Frontal cortex (tissue), 4 donors: ENCODE data around the gene RUNX3. TPM values are rescaled to one million over a fixed set of nuclear protein-coding genes. Genes with fewer than 3 reads are reported as not detected.
"Not testable (repeated sequence)": the region's sequence is repeated elsewhere in the genome, so short reads cannot be mapped to it uniquely, and the experiment has no call there.

Source experiments
- DNase-seq, 2 donors: peaks; one replicate each; pipeline ENCODE4 v3.0.0; 2012; ENCODE audit warnings: low spot score in 2 of 2
- FAIRE-seq: peaks from 2 replicates; lab custom pipeline; 2012; peaks lifted over from hg19 to GRCh38; lab: Jason Lieb, UNC
- total RNA-seq: library from RNA; depleted of rRNA; stranded (reverse); fragments of >200 nt; gene quantifications from one replicate; pipeline ENCODE4 v1.2.3, GENCODE V29; 2014
- donor health status: control.
- donor health status: control.
- donor health status: control.

RUNX3 gene
- total RNA-seq, 1 donor from 2014 or later = not detected

DNA sequence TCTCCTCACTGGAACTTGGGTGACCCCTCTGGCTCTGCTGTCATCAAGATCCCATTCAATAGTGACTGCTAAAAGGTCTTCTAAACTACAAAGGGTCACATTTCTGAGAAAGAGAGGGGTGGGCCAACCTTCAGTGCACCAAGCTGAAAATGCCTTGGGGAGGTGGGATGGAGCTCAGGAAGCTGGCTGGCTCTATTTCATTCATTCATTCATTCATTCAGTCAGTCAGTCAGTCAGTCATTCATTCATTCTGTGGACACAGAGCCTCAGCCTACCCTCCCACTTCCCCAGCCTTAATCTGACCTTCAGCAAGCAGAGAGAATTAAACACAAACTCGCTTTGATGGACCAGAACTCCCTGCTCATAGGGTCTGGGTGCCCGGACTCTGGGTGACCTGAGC is 11.7 kb downstream of the RUNX3 start:
- FAIRE-seq = no peak

DNA sequence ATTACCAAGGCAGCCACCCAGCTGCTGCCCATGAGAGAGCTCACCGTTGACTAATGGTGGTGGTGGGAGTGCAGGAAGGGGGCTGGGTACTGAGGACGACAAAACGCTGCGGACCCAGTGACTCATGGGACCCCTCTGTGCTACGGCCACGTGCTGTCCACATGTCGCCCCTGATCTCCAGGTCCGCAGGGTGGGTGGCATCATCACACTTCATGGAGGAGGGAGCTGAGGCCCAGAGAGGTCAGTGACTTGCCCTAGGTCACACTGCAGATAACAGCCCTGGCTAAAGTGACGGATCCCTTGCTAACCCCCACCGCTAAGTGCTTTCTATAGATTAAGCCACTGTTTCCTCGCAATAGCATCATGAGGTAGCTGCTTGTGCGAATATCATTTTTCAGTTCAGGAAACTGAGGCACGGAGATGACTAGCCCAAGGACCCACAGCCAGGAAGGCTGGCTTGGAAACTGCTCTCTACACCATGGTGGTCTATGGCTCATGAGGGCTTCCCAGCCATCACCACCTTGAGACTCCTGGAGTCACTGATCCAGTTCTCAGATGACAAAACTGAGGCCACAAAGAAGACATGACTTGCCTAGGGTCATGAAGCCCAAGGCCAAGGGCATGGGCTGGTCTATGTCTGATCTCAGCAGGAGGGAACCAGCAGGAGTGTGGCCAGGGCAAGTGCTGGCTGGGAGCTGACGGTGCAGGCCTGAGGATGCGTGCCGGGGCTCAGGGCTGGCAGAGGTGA is 12.6 kb downstream of the RUNX3 start:
- DNase-seq = no peak
- FAIRE-seq = no peak

More for the DNA sequence above, 11.7 kb downstream of the RUNX3 start:
- no peak for DNase-seq

DNA sequence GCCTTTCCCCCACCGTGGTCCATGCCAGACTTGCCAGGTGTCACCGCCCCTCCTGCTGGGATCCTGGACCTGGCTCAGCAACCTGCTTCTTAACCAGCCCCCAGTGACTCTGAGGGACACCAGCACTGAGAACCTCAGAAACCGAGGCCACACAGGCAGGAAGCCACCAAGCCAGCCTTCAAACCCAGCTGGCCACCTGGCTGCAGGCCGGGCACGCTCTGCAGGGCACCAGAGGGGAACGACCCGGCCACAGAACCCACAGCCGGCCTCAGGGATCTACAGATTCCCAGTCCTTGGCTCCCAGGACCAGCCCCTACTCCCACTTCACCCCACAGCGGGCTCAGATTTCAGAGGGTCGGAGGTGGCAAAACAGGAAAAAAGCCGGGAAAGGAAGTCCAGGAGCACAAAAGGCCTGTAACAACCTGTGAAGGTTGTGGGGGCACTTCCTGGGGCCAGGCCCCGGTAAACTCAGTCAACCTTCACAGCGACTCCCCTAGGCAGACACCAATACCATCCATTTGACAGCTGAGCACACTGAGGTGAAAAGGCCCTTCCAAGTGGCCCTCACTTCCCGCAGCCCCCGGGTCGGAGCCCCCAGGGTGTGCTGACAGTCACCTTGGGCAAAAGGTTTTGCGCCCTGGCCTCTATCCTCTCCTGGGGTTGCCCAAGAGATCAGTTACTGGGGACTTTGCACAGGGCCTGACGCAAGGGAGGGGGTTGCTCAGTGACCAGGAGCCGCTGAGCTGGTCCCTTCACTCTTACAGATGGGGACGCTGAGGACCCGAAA is 14.1 kb downstream of the RUNX3 start:
- DNase-seq = no peak

DNA sequence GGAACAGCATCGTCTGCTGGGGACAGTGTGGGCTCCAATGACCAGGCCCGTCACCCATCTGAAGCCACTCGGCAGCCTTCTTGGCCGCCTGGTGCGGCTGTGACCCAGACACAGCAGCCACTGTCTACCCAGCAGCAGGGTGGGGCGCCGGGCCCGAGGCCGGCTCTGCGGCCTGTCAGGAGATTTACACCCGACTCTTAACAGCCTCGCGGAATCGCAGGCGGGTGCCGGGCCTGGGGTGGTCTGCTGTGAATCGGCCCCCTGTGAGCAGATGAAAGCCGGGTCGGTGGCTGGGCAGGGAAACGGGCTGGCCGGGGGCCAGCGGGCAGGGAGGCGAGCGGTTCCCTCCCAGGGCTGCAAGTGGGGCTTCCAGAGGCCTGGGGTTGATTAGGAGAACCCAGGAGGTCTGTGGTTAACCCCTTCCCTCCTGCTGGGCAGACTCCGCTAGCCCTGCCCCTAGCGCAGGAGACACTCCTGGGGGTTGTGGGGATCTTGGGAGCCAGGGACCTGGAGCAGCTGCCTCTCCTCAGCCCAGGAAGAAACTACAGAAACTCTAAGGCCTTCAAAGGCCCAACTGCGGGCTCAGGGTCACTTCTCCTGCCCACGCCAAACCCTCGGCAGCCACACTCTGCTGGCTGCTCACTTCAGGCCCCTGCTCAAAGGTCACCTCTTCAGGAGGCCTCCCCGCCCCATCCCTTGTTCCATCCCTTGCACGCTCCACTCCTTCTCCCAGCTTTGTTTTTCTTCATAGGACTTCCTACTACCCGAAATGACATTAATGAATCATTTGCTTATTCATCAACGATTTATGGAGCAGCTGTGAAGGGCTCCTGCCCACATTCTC is 15.6 kb downstream of the RUNX3 start:
- DNase-seq (peak in 1 of 2 donors; percentile 57), FAIRE-seq (no peak)

More for the DNA sequence above, 14.1 kb downstream of the RUNX3 start:
- FAIRE-seq = no peak

DNA sequence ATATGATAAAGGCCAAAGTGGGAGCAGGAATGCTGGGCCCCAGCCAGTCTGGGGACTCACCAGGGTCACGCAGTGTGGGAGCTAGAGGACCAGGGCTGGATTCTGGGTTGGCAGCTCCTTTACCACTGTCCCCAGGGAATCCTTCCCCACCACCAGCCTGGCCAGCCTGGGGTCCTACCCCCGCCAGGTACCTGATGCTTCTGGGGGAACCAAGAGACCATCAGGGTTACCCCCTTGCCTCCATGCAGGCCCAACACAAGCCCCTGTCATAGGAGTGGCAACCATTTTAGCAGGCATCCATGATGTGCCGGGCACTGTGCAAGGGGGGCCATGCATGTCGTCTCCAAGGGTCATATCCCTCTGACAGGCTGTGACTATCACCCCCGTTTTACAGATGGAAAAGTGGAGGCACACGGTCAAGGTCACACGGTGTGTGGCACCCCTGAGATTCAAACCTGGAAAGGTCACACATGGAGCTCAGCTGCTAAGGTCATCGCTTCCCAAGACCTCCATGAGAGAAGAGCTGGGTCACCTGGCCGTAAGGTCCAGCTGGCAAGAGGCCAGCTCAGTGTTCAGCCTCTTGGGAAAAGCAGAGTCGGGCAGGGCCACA is 16.4 kb downstream of the RUNX3 start:
- no peak for FAIRE-seq
- no peak for DNase-seq

DNA sequence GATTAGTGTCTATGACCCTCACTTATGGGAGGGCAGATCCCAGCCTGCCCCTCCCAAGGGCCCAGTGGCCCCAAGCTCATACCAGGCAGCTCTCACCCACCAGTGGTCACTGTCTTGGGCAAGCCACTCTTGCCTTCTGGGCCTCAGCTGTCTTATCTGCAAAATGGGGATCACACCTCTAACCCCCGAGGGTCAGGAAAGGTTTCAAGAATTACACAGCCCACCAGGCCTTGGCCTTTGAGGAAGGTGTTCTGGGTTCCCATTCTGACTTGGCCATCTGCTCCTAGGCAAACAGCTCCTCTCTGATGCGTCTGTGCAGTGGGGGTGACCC is 16.8 kb downstream of the RUNX3 start:
- no peak for DNase-seq
- no peak for FAIRE-seq

DNA sequence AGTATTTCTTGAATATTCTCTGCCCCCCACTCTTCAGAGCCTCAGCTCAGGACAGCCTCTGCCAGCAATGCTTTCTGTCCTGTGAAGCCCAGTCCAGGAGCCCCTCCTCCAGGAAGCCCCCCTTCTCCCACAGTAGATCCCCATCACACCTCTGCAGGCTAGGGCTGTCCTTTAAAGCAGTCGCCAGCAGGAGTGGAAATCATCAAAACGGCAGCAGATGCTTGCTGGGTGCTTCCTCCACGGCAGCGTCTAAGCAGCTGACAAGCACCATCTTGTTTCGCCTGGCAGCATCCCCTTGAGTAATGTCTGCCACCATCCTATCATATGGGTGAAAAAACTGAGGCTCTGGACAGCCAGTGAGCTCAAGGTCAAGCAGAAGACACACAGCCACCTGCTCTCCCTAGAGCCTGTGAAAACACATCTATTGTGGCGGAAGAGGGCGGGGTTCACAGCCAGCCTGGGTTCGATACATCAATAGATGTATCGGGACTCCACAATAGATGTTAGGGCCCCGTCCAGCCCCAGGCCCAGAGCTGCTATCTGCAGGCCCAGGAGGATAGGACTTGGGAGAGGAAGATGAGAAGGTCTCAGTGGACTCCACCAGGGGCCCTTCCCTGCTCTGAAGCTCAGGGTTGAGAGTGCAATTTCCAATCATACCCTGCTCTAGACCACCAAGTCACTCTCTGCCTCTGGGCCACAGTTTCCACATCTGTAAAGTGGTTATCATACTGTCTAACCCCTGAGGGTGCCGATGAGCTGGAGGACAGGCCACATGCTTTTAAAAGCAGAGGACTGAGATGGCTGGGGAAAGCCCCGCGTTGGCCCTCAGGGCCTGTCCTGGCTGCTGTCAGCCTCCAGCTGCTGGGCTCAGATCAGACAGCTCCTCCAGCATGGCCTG is 17.5 kb downstream of the RUNX3 start:
- FAIRE-seq = no peak
- no peak for DNase-seq

DNA sequence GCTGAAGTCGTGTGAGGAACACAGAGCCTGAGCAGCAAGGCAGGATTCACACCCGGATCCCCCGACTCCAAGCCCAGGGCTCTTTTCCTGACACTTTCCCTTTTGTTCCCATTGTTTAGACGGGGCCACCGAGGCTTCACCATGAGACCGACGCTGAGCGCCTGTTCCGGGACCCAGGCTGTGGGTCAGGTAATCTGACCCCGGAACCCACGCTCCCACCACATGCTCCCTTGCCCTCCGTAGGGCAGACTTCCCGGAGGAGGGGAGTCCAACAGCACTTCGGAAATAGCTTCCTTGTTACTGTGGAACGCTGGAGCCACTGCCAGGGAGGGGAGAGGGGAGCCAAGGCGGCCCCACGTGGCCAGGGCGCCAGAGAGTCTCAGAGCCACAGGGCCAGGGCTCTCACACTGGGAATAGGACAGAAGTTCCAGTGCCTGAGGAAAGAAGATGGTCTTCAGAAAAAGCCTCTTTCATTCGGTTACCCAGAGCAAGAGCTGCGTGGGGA is 18.4 kb downstream of the RUNX3 start:
- FAIRE-seq = no peak
- DNase-seq = no peak

DNA sequence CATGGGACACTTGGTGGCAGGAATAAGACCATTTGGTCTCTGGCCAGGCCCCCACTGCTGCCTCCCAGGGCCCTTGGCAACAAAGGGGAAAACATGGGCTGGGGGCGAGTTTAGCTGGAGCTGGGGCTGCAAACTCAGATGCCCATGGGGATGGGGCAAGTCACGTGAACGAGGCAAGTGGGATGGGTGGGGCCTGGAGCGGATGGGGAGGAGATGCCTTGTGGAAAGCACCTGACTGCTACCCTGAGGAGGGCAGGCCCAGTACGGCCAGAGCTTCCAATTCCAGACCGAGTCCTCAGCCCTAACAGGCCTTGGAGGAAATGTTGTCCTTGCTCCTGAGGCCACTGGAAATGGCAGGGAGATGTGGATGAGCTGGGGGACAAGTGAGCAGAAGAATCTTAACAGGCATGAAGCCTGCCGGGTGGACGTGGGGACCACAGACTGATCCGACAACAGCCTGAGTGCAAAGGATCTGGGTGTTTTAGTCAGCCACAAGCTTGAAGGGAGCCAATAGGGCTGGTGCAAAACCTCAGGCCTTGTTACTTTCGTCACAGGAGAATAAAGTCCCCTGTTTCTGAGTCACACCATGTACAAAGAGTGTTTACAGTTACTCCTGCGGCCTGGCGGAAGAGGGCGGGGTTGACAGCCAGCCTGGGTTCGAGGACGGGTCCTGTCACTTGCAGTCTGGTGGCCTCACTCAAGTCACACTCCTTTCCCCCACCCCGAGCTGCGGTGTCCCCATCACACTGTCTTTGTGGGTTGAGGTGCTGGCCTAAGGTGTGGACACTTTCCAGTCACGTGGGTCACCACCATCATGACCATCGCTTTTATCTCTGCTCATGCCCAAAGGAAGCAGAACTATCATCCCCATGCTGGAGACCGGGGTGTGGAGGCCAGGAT is 19.1 kb downstream of the RUNX3 start:
- FAIRE-seq (no peak), DNase-seq (no peak)

DNA sequence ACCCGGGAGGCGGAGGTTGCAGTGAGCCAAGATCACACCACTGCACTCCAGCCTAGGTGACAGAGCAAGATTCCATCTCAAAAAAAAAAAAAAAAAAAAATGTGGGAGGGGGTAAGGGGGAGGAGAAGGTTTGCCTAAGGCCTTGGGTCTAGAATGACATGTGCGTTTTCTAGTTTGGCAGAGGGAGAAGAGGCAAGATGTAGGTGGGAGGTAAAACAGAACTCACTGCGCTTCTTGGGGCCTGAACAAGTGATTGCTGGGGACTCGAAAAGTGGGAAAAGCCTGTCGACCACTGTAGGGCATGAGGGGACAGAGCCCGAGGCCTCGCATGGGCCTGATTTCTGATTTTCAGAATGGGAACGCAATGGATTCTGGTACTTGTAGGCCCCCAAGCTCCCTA is 19.9 kb downstream of the RUNX3 start:
- FAIRE-seq = no peak

DNA sequence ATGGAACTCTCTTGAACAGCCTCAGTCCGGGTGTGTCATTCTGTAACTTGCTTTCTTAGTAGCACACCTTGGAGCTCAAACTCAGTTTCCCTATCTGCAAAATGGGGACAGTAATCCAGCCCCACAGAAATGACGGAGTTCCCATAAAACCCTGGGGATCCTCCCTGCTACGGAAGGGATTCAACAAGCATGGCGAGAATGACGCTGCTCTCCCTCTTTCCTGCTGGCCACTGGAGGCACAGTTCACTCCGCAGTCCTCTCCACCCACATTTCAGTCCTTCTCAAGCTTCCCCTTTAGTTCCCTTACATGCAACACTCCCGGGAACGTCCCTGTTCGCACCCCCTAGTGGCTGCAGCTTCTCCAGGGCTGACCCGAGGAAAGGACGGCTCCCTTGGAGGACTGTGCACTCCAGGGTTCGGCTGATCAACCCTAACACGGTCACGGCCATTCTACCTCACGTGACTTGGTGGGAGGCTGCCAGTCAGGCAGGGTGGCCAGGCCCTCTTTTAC is 20.6 kb downstream of the RUNX3 start:
- FAIRE-seq = no peak
- DNase-seq = no peak

More for the DNA sequence above, 19.9 kb downstream of the RUNX3 start:
- no peak for DNase-seq

DNA sequence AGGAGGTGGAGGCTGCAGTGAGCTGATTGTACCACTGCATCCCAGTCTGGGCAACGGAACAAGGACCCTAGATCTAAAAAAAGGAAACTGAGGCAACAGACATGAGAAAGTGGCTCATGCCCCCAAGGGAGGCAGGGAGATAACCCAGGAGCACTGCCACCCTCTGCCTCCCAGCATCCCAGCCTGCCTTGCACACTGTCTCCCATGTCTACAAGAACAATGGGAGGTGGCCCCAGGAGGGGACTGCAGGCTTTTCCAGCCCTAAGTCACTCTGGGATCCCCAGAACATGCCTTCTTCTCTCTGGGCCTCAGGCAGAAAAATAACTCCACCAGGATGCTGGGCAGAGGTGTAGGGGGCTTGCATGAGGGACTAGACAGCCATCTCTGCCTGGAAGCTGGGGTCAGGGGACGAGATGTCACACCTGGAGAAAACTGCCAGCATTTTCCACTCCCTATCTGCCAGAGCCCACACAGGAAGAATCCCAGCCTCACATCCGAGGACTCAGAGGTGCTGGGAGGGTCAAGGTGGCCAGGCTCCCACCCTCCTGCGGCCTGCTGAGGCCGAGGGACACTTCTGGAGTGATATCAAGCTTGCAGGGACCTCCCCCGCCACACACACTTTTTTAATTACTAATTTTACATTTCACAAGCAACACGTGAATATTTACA is 21.4 kb downstream of the RUNX3 start:
- DNase-seq (no peak), FAIRE-seq (no peak)

DNA sequence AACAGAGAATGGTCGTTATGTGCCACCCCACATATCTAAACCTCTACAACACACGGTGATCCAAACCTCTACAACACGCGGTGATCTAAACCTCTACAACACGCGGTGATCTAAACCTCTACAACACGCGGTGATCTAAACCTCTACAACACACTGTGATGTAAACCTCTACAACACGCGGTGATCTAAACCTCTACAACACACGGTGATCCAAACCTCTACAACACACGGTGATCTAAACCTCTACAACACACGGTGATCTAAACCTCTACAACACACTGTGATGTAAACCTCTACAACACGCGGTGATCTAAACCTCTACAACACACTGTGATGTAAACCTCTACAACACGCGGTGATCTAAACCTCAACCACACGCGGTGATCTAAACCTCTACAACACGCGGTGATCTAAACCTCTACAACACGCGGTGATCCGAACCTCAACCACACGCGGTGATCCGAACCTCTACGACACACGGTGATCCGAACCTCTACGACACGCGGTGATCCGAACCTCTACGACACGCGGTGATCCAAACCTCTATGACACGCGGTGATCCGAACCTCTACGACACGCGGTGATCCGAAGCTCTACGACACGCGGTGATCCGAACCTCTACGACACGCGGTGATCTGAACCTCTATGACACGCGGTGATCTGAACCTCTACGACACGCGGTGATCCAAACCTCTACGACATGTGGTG is 22.3 kb downstream of the RUNX3 start:
- not testable (repeated sequence) for FAIRE-seq, DNase-seq

DNA sequence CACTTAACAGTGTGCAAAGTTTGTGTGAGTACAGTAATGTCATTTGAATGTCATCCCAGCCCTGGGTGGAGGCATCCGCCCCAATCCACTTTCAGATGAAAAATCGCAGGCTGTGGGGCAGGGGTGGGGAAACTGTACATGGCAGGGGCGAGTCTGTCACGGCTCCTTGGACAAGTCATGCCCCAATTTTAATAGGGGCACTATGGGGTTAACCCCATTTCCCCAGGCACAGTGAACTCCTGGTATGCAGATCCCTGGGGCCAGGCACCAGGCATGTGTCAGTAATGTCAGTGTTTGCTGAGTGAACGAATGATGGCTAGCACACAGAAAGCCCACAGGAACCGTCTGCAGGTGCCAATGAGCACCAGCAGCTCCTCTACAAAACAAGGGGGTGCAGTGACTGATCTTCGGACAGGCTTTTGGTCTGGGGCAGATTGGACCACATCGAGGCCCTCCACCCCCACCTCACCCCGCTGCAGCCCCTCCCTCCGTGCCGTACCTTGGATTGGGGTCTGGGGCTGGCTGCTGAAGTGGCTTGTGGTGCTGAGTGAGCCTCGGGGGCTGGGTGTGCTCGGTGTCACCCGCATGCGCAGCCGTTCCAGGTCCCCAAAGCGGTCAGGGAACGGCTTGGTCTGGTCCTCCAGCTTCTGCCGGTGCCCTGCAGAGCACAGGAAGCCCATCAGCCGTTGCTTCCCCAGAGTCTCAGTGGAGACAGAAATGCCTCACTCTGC is 23.2 kb downstream of the RUNX3 start:
- FAIRE-seq (no peak), DNase-seq (no peak)

DNA sequence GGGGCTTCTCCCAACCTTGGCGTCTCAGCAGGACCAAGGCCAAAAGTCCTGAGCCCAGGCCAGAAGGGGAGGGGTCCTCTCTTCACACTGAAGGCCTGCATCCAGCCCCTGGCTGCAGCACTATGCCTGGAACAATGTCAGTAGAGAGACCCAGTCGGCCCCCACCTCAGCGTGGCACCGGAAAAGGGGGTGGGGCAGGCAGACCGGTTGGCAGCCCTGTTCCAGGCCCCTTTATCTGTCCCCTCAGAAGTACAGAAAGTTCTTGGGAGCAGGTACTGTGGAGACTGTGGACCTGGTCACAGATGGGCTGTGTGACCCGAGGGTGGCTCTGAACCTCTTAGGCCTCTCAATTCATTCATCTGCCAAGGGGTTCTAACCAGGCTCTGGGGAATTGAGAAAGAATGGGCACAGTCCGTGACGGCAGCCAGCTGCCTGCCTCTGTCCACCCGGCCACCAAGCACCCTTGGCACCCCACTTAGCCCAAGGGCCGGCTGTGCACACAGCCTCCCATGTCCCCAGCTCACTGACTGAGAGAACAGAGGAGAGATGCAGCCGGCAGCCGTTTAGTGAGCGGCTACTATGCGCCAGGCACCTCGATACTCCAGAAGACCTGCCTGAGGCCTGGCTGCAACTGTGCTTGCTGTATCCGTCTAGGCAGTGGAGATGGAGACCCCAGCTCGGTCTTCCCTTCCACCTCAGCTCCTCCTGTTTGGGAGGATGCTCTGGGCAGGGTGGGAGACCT is 23.9 kb downstream of the RUNX3 start:
- no peak for DNase-seq

More for the DNA sequence above, 23.9 kb downstream of the RUNX3 start:
- no peak for FAIRE-seq
